GM23338 (cell line): ENCODE data around the gene ARAP1. TPM values are rescaled to one million over a fixed set of nuclear protein-coding genes. Genes with fewer than 3 reads are reported as not detected.

ENCODE experiments used
- ATAC-seq: fragments of 200-7000 bp; cut with Tn5 transposase; 3 replicates; pipeline ENCODE4 v1.9.1; 2020
- DNase-seq: peaks from one replicate; pipeline ENCODE4 v3.0.0-alpha.2; 2015; ENCODE audit warnings: low spot score
- H2AFZ ChIP-seq: fragments of 200-600 bp; sonication (generic); 2 replicates; pipeline ENCODE4 v1.8.0; 2016; ENCODE audit warnings: antibody characterized with exemption, mild to moderate bottlenecking, moderate library complexity
- H3F3A ChIP-seq: fragments of 200-600 bp; sonication (generic); replicated peaks from 2 replicates; pipeline ENCODE4 v1.8.0; 2017; ENCODE audit warnings: antibody characterized with exemption, mixed run types, low read depth
- H3K27ac ChIP-seq: fragments of 200-600 bp; sonication (generic); 2 replicates; pipeline ENCODE4 v1.6.1; 2016; ENCODE audit warnings: low read depth
- H3K27me3 ChIP-seq: fragments of 200-600 bp; sonication (generic); 2 replicates; pipeline ENCODE4 v1.8.0; 2016; ENCODE audit warnings: mild to moderate bottlenecking, mixed run types, moderate library complexity; ENCODE audit not compliant: insufficient read depth
- H3K36me3 ChIP-seq: fragments of 200-600 bp; sonication (generic); 2 replicates; pipeline ENCODE4 v1.8.0; 2016; ENCODE audit warnings: mild to moderate bottlenecking; ENCODE audit not compliant: insufficient read depth
- H3K4me1 ChIP-seq: fragments of 200-600 bp; sonication (generic); 2 replicates; pipeline ENCODE4 v1.8.0; 2016; ENCODE audit warnings: mild to moderate bottlenecking, moderate library complexity; ENCODE audit not compliant: insufficient read depth
- H3K4me2 ChIP-seq: fragments of 200-600 bp; sonication (generic); 2 replicates; pipeline ENCODE4 v1.7.1; 2017; ENCODE audit warnings: mixed run types
- H3K4me3 ChIP-seq: fragments of 200-600 bp; sonication (generic); 2 replicates; pipeline ENCODE4 v1.6.1; 2016; ENCODE audit warnings: mixed run types
- H3K79me2 ChIP-seq: fragments of 200-600 bp; sonication (generic); replicated peaks from 2 replicates; pipeline ENCODE4 v1.8.0; 2017; ENCODE audit warnings: mild to moderate bottlenecking; ENCODE audit not compliant: insufficient read depth
- H3K9me2 ChIP-seq: fragments of 200-600 bp; sonication (generic); 2 replicates; pipeline ENCODE4 v1.8.0; 2017; ENCODE audit not compliant: insufficient read depth
- H4K20me1 ChIP-seq: fragments of 200-600 bp; sonication (generic); replicated peaks from 2 replicates; pipeline ENCODE4 v1.8.0; 2017; ENCODE audit warnings: mild to moderate bottlenecking; ENCODE audit not compliant: insufficient read depth
- H3K27ac Mint-ChIP-seq: 2 replicates; pipeline ENCODE4 v1.8.0; 2020; ENCODE audit warnings: inconsistent platforms, mild to moderate bottlenecking, moderate library complexity, mixed read lengths
- H3K27me3 Mint-ChIP-seq: 3 replicates; pipeline ENCODE4 v1.8.0; 2022; ENCODE audit warnings: low read depth, mild to moderate bottlenecking, moderate library complexity, mixed read lengths, inconsistent platforms; ENCODE audit not compliant: insufficient read depth, poor library complexity
- H3K36me3 Mint-ChIP-seq: 3 replicates; pipeline ENCODE4 v1.8.0; 2021; ENCODE audit warnings: low read depth, mild to moderate bottlenecking, inconsistent platforms, moderate library complexity, mixed read lengths
- H3K4me1 Mint-ChIP-seq: 3 replicates; pipeline ENCODE4 v1.8.0; 2020; ENCODE audit warnings: mild to moderate bottlenecking, inconsistent platforms, mixed read lengths
- H3K4me3 Mint-ChIP-seq: 3 replicates; pipeline ENCODE4 v1.8.0; 2021; ENCODE audit warnings: moderate library complexity, mild to moderate bottlenecking, inconsistent platforms, mixed read lengths
- H3K9me3 Mint-ChIP-seq: 3 replicates; pipeline ENCODE4 v1.8.0; 2020; ENCODE audit warnings: moderate library complexity, mild to moderate bottlenecking, inconsistent platforms, mixed read lengths
- CREB1 ChIP-seq: fragments of 250-450 bp; sonication (Bioruptor Pico); IDR thresholded peaks from 2 replicates; pipeline ENCODE4 v1.5.0; 2020; ENCODE audit warnings: low read depth, mild to moderate bottlenecking, moderate library complexity
- CTCF ChIP-seq, 2 experiments: fragments of 200-600 bp in 1 of 2; sonication (generic) in 1 of 2; conservative IDR thresholded peaks; 2 replicates each; pipeline versions ENCODE4 v1.5.1 to v1.6.1; 2016 to 2017; ENCODE audit warnings: antibody characterized with exemption in 2 of 2, low read depth in 2 of 2, mild to moderate bottlenecking in 2 of 2, moderate library complexity in 1 of 2
- ETS1 ChIP-seq: IDR thresholded peaks from 2 replicates; pipeline ENCODE4 v1.6.1; 2016; ENCODE audit warnings: antibody characterized with exemption
- EZH2 ChIP-seq: fragments of 200-600 bp; sonication (generic); IDR thresholded peaks from one replicate; pipeline ENCODE4 v1.8.0; 2017; ENCODE audit warnings: antibody characterized with exemption, mild to moderate bottlenecking, low read depth; ENCODE audit not compliant: unreplicated experiment
- EZH2phosphoT487 ChIP-seq: fragments of 200-600 bp; sonication (generic); IDR thresholded peaks from one replicate; pipeline ENCODE4 v1.8.1; 2018; ENCODE audit warnings: antibody characterized with exemption; ENCODE audit not compliant: unreplicated experiment
- JUNB ChIP-seq: IDR thresholded peaks from one replicate; pipeline ENCODE4 v1.6.1; 2016; ENCODE audit warnings: antibody characterized with exemption; ENCODE audit not compliant: unreplicated experiment
- NANOG ChIP-seq: IDR thresholded peaks from 2 replicates; pipeline ENCODE4 v1.6.1; 2016; ENCODE audit warnings: antibody characterized with exemption, borderline replicate concordance
- POLR2AphosphoS5 ChIP-seq: IDR thresholded peaks from 2 replicates; pipeline ENCODE4 v1.6.1; 2016; ENCODE audit warnings: antibody characterized with exemption, low read depth
- REST ChIP-seq: IDR thresholded peaks from one replicate; pipeline ENCODE4 v1.6.1; 2018; ENCODE audit warnings: antibody characterized with exemption; ENCODE audit not compliant: unreplicated experiment
- STAT1 ChIP-seq: IDR thresholded peaks from one replicate; pipeline ENCODE4 v1.6.1; 2016; ENCODE audit warnings: antibody characterized with exemption; ENCODE audit not compliant: unreplicated experiment
- ZNF114 ChIP-seq: fragments of 250-450 bp; sonication (Bioruptor Pico); IDR thresholded peaks from 2 replicates; pipeline ENCODE4 v1.5.0; 2020; ENCODE audit warnings: mild to moderate bottlenecking, moderate library complexity
- ZNF331 ChIP-seq: fragments of 250-450 bp; sonication (Bioruptor Pico); IDR thresholded peaks from 2 replicates; pipeline ENCODE4 v1.5.0; 2020; ENCODE audit warnings: low read depth, mild to moderate bottlenecking, moderate library complexity
- ZNF462 ChIP-seq: fragments of 250-450 bp; sonication (Bioruptor Pico); IDR thresholded peaks from 2 replicates; pipeline ENCODE4 v1.5.0; 2020; ENCODE audit warnings: mild to moderate bottlenecking, moderate library complexity
- polyA plus RNA-seq: library from polyadenylated mRNA; unstranded; fragments of >200 nt; fragmentation: Nextera tagmentation; extraction: Ambion mirVana; gene quantifications from 2 replicates; pipeline ENCODE4 v1.2.1, GENCODE V29; 2016
- total RNA-seq: library from RNA; depleted of rRNA; stranded (reverse); fragments of >200 nt; shearing (Covaris generic); gene quantifications from 2 replicates; pipeline ENCODE4 v1.2.3, GENCODE V29; 2014

The ARAP1 gene
- total and polyA plus RNA-seq, 2 experiments from 2014 or later, result 24.5 to 116 TPM

- Histone ChIP-seq H3K36me3 (no peaks in the 10 kb centered on the region), H3K4me3 (no peak overlapping the region), H3K9me2 (no peaks in the 10 kb centered on the region), H3K27me3 (no peaks in the 10 kb centered on the region), H3K27ac (no peak overlapping the region), H3K4me1 (peaks cover 11% of the 10 kb centered on the region; the same call in 1 of the 2 replicates), H4K20me1 (peaks cover 21% of the 10 kb centered on the region), H3K4me2 (no peak overlapping the region), H3K79me2 (peaks cover 69% of the 10 kb centered on the region), H3F3A (0 out of 2 replicates have a peak, but pooled peaks cover 2% of the 10 kb centered on the region), H2AFZ (no peak overlapping the region)
- Mint-ChIP-seq H3K27me3 (peaks cover 5% of the 10 kb centered on the region), H3K27ac (no peak overlapping the region), H3K9me3 (no peaks in the 10 kb centered on the region), H3K4me3 (no peak overlapping the region), H3K4me1 (peaks cover 27% of the 10 kb centered on the region), H3K36me3 (no peaks in the 10 kb centered on the region; the same call in 1 of the 3 replicates)
- no peak for TF ChIP-seq JUNB
- no peak for TF ChIP-seq NANOG
- TF ChIP-seq STAT1, result no peak
- no peak for TF ChIP-seq ZNF462 (CRISPR knock-in tag)
- TF ChIP-seq REST, result no peak
- no peak for TF ChIP-seq CREB1 (CRISPR knock-in tag)
- TF ChIP-seq ETS1, result no peak
- no peak for TF ChIP-seq ZNF331
- TF ChIP-seq ZNF114 (CRISPR knock-in tag), result no peak
- TF ChIP-seq CTCF (conservative IDR thresholded peaks at IDR 0.05; ENCODE audit: low read depth in 2 of 2), result no peak
- no peak for TF ChIP-seq POLR2AphosphoS5
- TF ChIP-seq EZH2, result no peak
- no peak for TF ChIP-seq EZH2phosphoT487
- no peak for ATAC-seq
- no peak for DNase-seq
Observed at GRCh38 chr11:72747289-72747855, 4.8 kb downstream of the ARAP1 start.
